Fibroblast of mammary gland (primary cell): Measurements from ENCODE around the gene ATP9A.
"Not testable (repeated sequence)": the region's sequence is repeated elsewhere in the genome, so short reads cannot be mapped to it uniquely, and the experiment has no call there.

Experiments
- DNase-seq: peaks from one replicate; pipeline ENCODE4 v3.0.0-alpha.2; 2010; ENCODE audit warnings: low read depth
- H3K4me3 ChIP-seq: 2 replicates; pipeline ENCODE4 v1.5.1; 2011; ENCODE audit warnings: low read depth, mild to moderate bottlenecking, low read length, moderate library complexity; ENCODE audit not compliant: control insufficient read depth
- TF ChIP-seq, protein P1 (sequence below): conservative IDR thresholded peaks from 2 replicates; pipeline ENCODE4 v1.5.1; 2011; ENCODE audit warnings: low read depth, low read length, inconsistent platforms; ENCODE audit not compliant: control insufficient read depth, insufficient read depth

The ATP9A gene

DNA sequence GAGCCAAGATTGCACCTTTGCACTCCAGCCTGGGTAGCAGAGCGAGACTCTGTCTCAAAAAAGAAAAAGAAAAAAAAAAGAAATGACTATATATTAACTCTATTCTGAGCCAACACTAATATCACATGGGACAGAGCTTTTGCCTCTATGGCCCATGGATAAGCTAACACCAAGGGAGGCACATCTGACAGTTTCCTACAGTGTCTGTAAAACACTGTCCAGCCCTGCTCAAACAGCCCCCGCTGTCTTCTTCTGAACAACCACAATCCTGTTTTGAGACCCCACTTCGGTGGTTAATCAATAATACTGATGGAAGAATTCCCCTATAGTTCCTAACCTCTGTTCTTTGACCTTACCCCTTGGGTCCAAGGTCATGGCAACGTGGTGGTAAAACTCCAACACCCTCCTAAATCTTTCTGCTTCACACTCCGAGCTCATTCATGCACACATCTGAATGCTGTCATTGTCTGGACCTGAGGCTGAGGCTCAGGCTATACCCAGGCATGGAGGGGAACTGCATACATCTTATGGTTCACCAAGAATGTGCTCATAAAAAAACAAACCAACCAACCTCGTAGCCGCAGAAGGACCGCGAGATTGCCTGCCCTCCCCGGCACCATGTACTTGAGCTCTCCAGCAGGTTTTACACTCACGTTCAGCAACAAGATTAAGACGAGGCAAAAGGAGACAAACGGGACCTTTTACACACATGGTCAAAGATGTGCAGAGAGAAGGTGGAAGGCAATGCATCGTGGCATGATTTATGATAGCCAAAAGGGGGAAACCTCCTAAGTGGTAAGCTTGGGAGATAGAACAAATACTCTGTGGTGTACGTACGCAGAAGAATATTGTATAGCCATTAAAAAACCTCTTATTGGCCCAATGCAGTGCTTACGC is 120.3 kb downstream of the ATP9A start:
- H3K4me3 ChIP-seq = no peak overlapping the region
- no peak for DNase-seq
- TF ChIP-seq, protein P1, sequence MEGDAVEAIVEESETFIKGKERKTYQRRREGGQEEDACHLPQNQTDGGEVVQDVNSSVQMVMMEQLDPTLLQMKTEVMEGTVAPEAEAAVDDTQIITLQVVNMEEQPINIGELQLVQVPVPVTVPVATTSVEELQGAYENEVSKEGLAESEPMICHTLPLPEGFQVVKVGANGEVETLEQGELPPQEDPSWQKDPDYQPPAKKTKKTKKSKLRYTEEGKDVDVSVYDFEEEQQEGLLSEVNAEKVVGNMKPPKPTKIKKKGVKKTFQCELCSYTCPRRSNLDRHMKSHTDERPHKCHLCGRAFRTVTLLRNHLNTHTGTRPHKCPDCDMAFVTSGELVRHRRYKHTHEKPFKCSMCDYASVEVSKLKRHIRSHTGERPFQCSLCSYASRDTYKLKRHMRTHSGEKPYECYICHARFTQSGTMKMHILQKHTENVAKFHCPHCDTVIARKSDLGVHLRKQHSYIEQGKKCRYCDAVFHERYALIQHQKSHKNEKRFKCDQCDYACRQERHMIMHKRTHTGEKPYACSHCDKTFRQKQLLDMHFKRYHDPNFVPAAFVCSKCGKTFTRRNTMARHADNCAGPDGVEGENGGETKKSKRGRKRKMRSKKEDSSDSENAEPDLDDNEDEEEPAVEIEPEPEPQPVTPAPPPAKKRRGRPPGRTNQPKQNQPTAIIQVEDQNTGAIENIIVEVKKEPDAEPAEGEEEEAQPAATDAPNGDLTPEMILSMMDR = no peak

DNA sequence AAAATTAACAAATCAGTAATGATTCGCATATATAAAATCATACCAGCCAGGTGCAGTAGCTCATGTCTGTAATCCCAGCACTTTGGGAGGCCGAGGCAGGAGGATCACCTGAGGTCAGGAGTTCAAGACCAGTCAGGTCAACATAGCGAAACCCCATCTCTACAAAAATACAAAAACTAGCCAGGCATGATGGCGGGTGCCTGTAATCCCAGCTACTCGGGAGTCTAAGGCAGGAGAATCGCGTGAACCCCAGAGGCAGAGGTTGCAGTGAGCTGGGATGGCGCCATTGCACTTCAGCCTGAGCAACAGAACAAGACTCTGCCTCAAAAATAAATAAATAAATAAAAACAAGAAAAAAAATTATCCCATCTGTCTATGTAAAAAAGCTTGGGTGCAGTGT is 124.4 kb downstream of the ATP9A start:
- H3K4me3 ChIP-seq, DNase-seq: not testable (repeated sequence)

DNA sequence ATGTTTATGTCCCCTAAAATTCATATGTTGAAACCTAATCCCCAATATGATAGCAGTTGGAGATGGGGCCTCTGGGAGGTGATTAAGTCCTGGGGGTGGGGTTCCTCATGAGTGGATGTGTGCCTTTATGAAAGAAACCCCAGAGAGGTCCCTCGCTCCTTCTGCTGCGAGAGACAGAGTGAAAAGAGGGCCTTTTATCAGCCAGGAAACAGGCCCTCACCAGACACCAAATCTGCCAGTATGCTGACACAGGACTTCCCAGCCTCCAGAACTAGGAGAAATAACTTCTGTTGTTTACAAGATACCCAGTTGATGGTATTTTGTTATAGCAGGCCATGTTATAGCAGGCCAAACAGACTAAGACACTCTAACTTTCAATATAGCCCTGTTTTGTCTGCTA is 124.8 kb downstream of the ATP9A start:
- no peak overlapping the region for H3K4me3 ChIP-seq
- no peak for DNase-seq
- TF ChIP-seq, protein P1 = no peak

DNA sequence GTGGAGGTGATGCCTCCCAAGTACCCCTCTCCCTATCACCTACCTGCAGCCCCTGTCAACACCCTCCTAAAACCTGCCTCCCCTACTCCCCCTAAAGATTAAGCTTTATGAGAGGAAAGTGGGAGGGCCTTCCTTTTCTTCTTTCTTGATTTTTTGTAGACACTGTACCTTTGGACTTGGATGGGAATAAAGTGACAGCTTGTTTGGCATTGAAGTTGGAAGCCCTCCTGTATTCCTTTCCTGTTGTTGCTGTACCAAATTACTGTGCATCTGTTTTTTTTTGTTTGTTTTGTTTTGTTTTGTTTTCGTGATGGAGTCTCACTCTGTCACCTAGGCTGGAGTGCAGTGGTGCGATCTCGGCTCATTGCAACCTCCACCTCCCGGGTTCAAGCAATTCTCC is 126.3 kb downstream of the ATP9A start:
- no peak for DNase-seq
- TF ChIP-seq, protein P1 = no peak
- H3K4me3 ChIP-seq = no peak overlapping the region

DNA sequence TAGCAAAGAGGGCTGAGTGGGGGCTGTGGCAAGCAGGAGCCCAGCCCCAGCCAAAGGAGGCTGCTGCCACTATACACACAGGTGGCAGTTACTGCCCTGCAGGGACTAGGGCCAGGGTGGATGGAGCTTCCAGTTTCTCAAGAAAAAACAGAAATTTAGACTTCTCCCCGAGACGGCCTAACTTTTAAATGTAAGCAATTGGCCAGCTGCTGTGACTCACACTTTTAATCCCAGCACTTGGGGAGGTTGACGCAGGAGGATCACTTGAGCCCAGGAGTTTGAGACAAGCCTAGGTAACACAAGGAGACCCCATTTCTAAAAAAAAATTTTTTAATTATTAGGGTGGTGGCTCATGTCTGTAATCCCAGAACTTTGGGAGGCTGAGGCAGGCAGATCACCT is 127.4 kb downstream of the ATP9A start:
- no peak overlapping the region for H3K4me3 ChIP-seq
- DNase-seq = no peak
- TF ChIP-seq, protein P1 = no peak

DNA sequence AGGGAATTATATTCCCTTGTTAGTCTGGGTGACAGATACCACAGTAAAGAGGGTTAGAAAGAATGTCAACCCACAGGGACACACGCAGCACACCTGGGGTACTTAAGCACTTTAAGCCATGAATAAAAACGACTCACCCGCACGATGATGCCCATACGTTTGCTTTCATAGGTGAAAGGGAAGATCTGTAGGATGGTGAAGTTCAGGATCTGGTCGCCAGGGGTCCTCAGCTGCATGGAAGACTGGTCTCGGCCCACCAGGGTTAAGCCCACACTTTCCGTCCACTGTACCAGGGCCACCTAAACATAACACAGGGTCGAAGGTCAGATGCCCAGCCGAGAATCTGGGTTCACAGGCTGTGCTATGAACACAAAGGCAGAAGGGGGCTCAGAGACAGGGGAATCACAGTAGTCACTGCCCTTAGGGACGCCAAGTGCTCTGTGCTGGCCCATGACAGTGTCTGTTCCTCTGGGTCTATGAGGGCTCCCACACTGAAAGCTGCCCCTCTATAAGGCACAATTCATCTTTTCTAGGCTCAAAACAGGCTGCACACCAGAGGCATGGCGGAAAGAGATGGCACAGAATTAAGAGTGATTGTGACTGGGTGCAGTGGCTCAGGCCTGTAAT is 128.9 kb downstream of the ATP9A start:
- DNase-seq = peak; percentile 73
- no peak overlapping the region for H3K4me3 ChIP-seq
- TF ChIP-seq, protein P1 = peak; percentile 89

DNA sequence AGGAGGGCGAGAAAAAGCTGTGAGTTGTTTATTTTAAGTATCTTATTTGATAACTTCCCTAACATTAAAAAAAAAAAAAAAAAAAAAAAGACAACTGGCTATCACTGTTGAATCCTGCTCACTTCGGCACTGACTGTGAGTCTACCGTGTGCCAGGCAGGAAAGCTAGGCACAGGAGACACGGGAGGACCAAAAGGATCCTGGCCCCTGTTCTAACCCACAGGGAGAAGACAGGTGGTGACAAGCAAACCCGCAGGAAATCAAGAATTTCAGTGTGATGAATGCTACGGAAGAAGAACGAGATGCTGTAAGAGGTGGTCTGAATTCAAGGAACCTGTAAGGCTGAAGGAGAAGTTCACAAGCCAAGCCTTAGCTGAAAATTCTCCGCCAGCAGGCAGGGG is 130.9 kb downstream of the ATP9A start:
- TF ChIP-seq, protein P1 = no peak
- no peak for DNase-seq
- H3K4me3 ChIP-seq = no peak overlapping the region
